Suppressor macrophage treated with lipopolysaccharide for 4 hours (primary cell): ENCODE measurements around the gene CASQ2.

Experiments used
- DNase-seq: peaks from one replicate; pipeline ENCODE4 v3.0.0-alpha.2; 2020

Gene CASQ2

DNA sequence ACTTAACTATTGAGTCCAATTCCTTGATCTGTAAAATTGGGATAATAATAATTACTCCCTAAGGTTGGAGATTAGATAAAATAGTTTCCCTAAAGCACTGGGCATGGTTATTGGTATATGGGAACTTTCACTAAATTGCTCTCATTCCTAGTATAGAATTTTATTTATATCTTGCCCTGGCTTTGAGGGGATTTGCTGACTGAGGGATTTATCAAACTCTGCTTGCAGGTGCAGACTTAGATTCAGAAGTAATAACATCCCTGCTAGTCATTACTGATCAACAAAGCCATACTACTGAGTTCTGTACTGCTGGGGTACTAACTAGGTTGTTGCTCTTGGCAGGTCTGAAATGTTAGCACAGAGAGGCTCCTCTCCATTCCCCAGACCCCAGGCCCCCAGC lies 41.9 kb downstream of the CASQ2 start:
- no peak for DNase-seq

DNA sequence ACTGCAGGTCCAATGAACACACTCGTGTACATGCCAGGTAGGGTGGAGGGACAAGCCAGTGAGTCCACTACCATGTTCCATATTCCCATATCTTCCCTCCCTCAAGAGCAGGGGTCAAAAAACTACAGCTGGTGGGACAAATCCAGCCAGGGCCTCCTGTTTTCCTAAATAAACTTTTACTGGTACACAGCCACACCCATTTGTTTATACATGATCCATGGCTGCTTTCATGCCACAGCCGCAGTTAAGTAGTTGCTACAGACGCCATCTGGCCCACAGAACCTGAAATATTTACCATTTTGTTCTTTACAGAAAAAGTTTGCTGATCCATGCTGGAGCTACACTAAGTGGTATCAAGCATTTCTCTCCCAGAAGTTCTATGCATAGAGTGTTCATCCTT lies 42.4 kb downstream of the CASQ2 start:
- no peak for DNase-seq

DNA sequence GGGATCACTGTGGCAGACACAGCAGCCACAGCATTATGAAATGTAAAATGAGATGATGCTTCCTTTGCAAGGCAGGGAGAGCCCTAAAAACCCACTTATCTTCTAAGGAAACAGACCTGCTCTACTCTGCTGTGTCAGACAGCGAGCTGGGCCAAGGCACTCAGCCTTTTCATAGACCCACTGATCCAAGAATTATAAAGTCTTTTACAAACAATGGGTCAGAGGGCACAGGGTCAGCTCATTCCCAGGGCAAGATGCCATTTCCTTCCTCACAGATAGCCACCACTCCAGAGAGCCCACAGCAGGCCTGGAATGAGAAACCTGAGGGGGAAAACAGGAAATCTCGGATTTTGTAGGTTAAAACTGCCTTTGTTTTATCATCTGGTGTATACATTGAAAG lies 42.9 kb downstream of the CASQ2 start:
- no peak for DNase-seq

DNA sequence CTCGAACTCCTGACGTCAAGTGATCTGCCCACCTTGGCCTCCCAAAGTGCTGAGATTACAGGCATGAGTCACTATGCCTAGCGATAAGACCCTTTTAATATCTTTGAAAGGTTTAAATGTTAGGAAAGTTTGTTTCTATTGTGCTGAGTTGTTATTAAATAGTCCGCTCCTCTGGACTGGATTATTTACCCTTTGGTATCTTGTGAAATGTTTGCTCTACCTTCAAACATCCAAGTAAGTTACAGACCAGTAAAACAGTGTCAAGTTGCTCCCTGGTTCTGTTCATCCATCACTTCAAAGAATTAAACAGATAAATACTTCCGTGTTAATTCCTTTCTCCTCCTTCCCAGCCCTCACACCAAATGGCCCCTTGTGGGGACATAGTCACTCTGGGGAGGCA lies 44.8 kb downstream of the CASQ2 start:
- no peak for DNase-seq

DNA sequence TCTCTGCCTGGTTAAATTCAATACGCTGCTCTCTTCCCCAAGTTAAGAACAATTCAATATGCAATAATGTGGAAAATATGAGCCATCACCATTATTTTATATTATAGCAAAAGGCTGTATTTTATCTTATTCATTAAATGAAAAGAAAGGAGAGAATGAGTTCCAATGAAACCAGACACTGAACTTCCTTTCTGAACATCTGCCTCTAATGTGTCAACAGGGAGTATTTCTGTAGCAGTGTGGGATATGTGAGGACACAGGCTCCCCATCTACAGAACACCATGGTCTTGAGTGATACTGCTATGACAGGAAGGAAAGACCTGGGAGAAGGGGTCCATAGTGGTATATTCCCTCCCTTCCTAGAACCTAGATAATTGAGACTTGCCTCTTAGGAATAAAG lies 46.3 kb downstream of the CASQ2 start:
- DNase-seq: no peak

DNA sequence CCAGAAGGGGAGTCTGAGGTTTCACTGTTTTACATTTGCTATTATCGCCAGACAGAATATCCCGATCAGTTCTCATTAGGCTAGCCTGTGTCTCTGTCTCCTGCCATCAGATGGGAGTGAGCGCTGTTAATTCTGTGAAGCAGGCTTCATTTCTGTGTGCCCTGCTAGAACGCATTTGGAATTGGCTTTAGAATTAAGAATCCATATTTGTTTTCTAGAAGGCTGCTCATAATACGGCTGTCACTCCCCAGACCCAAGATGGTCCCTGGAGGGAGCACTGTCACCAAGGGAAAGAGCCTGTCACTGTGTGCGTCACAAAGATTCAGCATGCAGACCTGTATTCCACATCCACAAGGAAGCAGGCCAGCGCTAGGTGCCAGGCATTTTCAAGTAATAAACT lies 49.2 kb downstream of the CASQ2 start:
- DNase-seq: no peak

DNA sequence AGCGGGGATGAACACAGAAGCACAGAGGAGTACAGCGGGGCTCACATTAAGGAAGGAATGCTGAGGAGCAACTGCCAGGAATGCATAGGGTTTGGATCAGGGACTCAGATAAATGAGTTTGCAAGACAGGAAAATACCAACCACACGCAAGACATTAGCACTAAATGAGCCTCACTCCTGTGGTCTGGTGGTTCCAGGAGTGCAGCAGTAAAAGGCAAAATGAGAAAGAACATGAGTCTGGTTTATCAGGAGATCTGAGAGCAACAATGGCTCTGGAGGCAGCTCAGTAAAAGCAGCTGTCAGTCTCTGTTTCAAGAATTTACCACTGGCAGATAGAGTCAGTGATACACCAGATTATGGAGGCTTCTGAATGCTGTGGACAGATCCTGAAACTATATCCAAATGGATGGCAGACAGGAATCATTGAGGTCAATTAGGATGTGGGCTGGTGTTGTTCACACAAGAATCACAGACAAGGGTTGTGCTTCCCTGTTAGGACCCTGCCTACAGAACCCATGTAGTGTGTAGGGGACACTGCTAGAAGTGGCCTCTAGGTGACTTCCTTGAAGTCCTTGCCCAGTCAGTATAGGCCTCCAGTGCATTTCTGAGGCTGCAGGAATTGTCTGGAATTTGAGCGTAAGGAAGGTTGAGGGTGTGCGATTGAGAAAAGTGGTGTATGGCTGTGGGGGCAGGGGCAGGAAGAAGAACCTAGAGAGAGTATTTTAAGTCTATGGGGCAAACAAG lies 50.3 kb downstream of the CASQ2 start:
- no peak for DNase-seq

DNA sequence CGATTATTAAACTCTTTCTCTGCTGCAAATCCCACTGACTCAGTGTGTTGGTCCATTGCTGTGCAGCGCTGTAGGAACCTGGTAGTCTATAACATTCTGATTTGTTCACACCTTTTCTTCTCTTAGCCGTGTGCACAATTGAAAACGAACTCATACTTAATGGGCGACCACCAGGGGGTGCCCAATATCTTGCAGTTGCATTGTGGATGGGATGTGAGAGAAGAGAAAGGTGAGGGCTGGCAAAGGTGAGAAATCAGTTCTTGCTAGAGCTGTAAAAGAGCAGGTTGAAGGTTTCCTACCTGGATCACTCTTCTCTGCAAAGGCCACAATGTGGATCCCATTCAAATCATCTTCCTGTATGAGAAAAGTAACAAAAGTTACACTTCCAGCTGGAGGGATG lies 51.0 kb downstream of the CASQ2 start:
- DNase-seq: peak; percentile 39

DNA sequence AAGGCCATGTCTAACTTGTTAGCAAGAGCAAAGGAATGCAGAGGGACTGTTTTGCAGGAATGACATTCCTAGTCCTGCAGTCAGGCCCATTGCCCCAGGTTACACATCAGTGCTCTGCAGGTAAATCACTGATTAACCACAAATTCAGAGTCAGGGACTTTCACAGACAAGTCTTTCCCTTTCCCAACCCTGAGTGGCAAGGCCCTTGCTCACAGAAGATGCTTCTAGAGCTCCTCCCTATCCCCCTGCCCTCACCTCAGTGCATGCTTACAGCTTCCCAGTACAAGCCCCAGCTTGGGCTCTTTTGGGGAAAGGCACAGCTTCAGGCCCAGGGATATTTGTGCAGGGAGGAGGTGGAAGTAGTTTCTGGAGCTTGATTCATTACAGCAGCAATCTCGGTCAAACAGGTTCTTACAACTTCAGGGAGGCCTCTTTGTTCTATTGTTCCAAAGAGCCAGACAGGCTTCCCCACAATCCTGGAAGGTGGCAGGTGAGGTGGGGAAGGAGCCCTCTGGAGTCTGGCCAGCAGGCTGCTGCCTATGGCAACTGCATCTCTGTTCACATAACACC lies 53.9 kb downstream of the CASQ2 start:
- no peak for DNase-seq

DNA sequence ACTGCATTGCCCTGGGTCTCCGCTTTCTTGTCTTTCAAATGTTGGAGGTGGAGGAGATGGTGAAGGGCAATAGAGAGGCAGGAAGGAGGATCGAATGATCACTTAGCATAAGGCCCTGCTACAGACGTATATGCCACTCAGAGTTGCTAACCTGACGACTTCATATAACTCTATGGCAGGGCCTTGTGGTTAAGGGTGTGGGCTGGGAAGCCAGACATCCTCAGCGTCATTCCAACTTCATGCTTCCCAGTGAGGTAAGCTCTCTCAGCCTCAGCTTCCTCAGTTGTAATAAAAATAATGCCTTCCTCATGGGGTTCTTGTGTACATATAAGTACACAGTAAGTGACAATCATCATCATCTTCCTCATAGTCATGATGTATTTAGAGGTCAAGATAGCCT lies 54.6 kb downstream of the CASQ2 start:
- no peak for DNase-seq

DNA sequence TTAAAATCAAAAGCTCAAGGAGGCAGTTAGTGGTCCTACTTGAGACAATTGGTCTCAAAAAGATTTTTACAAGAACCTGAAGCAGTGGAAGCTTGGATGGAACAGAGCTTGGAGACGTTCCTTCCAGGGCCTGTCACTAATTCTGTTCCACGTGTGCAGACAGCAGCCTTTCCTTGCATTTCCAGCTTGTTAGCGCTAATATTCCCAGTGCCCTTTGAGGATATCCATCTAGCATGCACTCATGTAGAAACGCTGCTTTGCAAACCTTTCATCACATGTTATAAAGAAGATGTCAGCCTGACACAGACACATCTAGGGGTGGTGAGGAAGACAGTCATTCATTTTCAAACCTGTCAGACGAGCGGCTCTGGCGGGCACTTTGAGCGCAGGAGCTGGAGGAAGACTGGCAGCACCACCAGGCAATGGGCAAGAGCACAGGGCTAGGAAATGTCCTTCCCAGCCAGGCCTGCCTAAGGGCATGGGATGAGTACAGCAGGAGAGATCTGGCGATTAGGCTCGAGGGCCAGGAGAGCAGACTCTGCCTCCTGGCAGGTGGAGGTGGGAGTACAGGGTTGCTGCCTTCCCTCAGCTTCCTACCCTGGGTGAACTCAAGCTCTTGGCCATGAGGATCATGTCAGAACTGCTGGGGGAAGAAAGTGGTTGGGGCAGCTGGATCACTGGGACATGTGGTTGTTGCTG lies 55.5 kb downstream of the CASQ2 start:
- DNase-seq: no peak

DNA sequence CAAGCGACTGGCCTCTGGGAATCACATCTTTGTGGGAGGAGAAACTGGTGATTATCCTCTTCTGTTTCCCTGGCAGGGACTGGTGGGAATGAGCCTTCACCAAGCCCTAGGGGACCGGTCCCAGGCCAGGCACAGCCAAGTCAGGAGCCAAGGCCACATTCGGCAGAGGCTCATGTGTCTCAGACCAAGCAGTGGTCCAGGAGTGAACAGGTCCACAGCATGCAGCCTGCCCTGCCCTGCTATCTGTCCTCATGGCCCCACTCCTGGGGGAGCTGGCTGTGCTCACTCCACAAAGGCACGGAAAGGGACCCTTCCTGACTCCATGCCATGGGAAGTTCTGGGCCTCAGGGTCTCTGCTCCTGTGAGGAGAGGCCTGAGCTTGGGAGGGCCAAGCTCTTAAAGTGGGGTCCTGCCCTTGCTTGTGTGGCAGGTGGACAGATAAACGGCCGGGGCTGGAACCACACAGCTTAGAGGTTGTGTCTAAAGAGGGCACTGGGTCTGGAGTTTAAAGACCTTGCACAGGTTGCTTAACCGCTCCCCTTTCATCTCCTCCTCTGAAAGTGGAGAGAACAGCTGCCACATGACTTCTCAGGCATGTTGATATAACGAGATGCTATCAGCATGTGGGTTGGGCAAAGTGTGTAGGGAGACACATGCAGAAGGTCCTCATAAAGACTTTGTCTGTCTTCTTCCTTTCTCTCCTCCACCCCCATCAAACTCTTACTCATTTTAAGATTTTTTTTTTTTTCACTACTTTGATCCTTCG lies 57.5 kb downstream of the CASQ2 start:
- no peak for DNase-seq

DNA sequence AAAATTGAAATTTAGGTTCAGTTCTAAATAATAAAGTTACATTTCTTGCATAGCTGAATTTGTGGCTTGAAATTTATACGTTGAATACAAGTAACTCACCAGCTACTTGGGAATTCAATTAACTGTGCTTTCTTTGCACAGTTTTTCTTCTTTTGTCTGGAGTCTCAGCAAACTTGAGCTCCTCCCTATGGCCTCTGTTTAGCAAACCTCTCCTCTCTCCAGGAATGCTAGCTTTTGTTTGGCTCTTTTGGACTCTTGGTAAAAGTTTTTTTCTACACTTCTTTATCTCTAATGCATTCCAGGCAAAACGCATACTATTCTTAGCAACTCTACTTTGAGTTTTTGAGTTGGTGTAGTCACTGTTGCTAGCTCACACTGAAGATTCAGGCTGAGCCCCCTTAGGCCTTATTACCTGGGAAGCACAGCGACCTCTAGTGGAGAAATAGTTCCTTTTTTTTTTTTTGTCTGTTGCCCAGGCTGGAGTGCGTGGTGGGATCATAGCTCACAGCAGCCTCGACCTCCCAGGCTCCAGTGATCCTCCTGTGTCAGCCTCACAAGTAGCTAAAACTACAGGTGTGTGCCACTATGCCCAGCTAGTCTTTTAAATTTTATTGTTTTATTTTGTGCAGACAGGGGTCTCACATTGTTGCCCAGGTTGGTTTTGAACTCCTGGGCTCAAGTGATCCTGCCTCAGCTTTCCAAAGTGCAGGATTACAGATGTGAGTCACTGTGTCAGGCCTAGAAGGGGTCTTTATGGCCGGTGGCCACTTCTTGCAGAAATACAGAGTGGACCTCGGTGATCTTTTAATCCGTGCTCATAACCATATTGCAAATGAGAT lies 61.7 kb downstream of the CASQ2 start:
- peak; percentile 57 for DNase-seq

DNA sequence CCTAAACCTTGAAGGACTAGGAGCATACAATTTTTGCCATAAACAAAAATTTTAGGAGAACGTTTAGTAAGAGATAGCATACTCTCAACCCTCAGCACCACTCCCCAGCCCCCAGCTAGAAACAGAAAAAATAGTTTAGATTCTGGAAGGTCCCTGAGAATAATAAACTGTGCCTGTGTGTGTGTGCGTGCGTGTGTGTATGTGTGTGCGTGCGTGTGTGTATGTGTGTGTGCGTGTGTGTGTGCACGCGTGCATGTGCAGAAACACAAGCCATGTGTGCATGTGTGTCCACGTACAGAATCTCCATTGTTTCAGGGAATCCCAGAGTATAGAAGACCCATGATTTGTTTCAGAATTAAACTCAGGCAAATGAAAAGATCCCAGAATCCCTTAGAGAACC lies 62.6 kb downstream of the CASQ2 start:
- no peak for DNase-seq

DNA sequence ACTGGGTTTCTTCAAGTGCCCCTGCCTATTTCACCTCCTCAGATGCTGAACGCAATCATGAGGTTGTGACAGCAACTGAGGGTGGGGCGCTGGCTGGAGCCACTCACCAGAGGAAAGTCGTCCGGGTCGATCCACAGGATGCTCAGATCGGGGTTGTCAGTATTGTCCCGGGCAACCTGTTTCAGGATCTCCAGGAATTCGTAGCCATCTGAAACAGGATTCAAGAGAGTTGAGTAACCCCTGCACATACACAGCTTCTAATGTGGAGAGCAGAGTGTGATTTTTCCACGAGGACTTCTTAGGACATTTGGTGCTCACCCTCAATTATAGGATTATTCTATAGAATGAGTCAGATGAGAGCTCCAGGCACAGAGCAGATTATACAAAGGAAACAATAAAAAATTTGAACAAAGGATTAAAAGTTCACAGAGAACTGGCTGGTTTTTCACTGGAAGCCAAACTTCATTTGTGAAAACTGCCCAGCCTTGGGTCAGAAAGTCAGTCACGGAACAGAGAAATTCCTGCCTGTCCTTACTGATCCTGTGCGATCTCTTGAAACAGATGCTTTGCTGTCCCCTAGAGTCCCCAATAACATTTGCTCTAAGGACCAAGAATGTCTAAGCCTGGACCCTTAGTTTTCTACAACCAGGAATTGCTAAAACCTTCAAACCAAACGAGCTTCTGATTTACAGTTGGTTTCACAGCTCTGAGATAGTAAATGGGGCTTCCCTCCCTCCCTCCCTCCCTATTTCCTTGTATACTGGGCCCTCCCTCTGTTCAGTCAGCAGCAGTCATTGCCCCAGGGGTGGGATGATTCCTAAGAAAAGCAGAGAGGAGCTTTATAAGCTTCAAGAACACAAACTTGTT lies 63.2 kb downstream of the CASQ2 start:
- DNase-seq: no peak

DNA sequence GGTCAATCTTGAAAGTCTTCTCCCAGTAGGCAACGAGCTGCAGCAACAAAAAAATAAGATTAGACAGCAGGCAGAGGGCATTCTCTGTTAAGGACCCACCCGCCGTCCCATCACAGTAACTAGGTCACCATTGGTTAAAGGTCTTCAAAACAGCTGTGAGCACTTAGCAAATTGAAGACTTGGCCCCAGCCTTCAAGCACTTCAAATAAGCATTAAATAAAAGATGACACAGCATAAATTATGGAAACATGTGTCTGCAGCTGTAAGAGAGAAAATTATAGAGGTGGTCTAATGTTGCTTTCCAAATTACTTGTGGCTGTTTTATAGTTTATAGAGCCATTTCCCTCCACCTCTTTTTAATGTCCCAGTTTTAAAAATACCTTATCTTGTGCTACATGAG lies 65.6 kb downstream of the CASQ2 start:
- DNase-seq: no peak

DNA sequence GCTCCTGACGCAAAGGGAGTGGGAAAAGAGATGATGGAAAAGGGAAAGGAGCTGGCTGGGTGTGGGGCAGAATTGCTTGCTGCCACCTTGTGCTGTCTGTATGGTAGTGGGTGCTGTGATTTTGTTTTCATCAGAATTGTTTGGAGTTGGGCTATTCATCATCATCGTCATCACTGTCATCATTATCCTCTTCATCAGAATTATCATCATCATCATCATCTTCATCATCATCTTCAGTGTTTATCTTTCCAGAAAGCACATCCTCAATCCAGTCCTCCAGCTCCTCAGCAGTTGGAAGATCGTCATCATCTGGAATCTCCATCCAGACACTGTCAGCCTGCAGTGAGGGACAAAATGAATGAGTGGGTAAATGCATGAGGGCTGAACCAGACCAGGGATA lies 67.4 kb downstream of the CASQ2 start:
- DNase-seq: no peak

DNA sequence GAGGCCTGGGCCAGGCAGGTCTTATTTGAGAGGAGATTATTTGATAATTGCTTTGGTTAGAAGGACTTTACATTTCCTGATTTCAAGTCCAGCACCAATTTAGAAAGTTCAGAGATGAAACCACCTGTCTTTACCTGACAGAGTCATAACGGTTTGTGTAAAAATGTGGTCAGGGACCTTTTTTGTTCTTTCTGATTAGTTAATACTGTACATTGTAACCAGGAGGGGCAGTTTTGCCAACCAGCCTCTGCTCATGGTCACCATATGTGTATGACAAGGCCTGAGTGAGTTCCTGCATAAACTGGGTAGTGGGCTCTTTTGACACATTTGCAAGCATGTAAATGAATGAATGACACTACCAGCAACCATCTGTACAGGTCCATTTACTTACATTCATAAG lies 70.9 kb downstream of the CASQ2 start:
- DNase-seq: no peak

DNA sequence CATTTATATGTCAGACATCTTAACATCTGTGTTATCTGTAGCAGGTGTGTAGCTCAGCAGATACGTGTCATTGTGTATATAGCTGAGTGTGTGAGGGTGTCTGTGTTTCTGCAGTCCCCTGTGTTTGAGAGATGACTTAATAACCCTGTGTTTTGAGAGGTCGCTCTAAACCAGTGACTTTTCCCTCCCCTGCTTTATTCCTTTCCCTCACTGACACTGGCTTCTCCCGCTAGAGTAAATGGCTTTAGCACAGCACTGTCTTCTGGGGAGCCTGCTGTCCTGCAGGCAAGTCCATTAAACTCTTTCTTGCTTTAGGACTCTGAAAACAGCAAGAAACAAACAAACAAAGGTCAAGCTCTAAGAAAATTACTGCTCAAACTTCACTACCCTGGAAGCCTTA lies 73.7 kb downstream of the CASQ2 start:
- no peak for DNase-seq

DNA sequence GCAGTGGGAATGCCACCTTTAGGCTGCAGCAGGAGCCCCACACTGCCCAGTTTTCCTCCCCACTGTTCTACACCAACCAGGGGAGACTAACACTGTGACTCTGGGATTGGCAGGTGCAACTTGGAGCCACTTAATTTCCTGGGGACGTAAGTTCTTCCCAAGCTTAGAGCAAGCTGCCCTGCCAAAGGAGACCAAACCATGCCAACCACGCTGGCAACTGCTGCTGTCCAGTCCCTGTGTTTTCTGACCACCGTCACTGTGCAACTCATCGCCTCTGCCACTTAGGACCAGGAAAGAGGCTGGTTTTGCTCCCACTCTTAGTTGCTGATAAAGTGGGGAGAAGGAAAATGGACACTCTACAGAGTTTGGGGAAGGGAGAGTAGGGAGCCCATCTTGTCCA lies 76.3 kb downstream of the CASQ2 start:
- DNase-seq: no peak

DNA sequence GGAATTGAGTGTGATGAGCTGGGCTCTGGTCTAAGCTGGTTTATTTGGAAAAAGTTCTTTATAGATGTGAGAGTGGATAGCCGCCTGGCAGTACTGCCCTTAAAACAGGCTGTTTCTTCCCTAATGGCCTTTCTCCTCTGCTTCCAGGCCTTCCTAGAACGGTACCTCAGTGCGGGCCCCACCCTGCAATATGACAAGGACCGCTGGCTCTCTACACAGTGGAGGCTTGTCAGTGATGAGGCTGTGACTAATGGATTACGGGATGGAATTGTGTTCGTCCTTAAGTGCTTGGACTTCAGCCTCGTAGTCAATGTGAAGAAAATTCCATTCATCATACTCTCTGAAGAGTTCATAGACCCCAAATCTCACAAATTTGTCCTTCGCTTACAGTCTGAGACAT lies 77.5 kb downstream of the CASQ2 start:
- DNase-seq: no peak

DNA sequence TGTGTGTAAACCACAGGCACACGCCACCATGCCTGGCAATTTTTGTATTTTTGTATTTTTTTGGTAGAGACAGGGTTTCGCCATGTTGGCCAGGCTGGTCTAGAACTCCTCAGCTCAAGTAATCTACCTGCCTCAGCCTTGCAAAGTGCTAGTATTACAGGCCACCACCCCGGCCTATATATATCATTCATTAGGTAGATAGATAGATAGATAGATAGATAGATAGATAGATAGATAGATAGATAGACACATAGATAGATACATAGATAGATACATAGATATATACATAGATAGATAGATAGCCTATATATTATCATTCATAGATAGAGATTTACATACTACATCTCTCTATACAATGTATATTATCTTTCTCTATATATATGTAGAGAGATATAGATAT lies 80.8 kb downstream of the CASQ2 start:
- DNase-seq: no peak
